Fibroblast of lung (primary cell): ENCODE results near the gene LCA5L. TPM values are rescaled to one million over a fixed set of nuclear protein-coding genes. Genes with fewer than 3 reads are reported as not detected.

Experiments used
- DNase-seq, 2 donors: peaks; one replicate each; pipeline versions ENCODE4 v3.0.0 to v3.0.0-alpha.2; 2010; ENCODE audit warnings: low read depth in 2 of 2
- H2AFZ ChIP-seq: 2 replicates; pipeline ENCODE4 v1.5.1; 2012; ENCODE audit warnings: low read length, control low read depth, inconsistent platforms
- H3K27ac ChIP-seq: 2 replicates; pipeline ENCODE4 v1.5.1; 2011; ENCODE audit warnings: low read length, control low read depth; ENCODE audit not compliant: insufficient read depth
- H3K27me3 ChIP-seq: 2 replicates; pipeline ENCODE4 v1.5.1; 2011; ENCODE audit warnings: mild to moderate bottlenecking, low read length; ENCODE audit not compliant: control insufficient read depth, insufficient read depth
- H3K36me3 ChIP-seq: 2 replicates; pipeline ENCODE4 v1.5.1; 2011; ENCODE audit warnings: low read length; ENCODE audit not compliant: control insufficient read depth, insufficient read depth
- H3K4me1 ChIP-seq: 2 replicates; pipeline ENCODE4 v1.5.1; 2011; ENCODE audit warnings: low read length; ENCODE audit not compliant: control insufficient read depth, insufficient read depth; ENCODE audit errors: extremely low read depth
- H3K4me2 ChIP-seq: 2 replicates; pipeline ENCODE4 v1.5.1; 2011; ENCODE audit warnings: low read length, control low read depth; ENCODE audit not compliant: insufficient read depth; ENCODE audit errors: extremely low read depth
- H3K4me3 ChIP-seq, 4 experiments: fragments of 200-600 bp in 1 of 4; sonication (generic) in 1 of 4; replicated peaks in 1 of 4; 2 replicates each; pipeline ENCODE4 v1.5.1; 2011 to 2016; ENCODE audit warnings: low read length in 4 of 4, low read depth in 3 of 4, mild to moderate bottlenecking in 3 of 4, control low read depth in 2 of 4, inconsistent platforms in 1 of 4, mixed read lengths in 1 of 4; ENCODE audit not compliant: insufficient read depth in 1 of 4; ENCODE audit errors: control extremely low read depth in 1 of 4
- H3K79me2 ChIP-seq: 2 replicates; pipeline ENCODE4 v1.5.1; 2012; ENCODE audit warnings: mild to moderate bottlenecking, low read length, inconsistent platforms; ENCODE audit not compliant: control insufficient read depth, insufficient read depth
- H3K9ac ChIP-seq: 2 replicates; pipeline ENCODE4 v1.5.1; 2011; ENCODE audit warnings: mild to moderate bottlenecking, low read length, control low read depth; ENCODE audit not compliant: insufficient read depth
- H3K9me3 ChIP-seq: 2 replicates; pipeline ENCODE4 v1.5.1; 2012; ENCODE audit warnings: low read depth, low read length; ENCODE audit not compliant: control insufficient read depth, insufficient read depth
- H4K20me1 ChIP-seq: 2 replicates; pipeline ENCODE4 v1.5.1; 2011; ENCODE audit warnings: low read length; ENCODE audit not compliant: control insufficient read depth, insufficient read depth; ENCODE audit errors: extremely low read depth
- EZH2 ChIP-seq: IDR thresholded peaks from 2 replicates; pipeline ENCODE4 v1.5.1; 2012; ENCODE audit warnings: low read length, control low read depth, mild to moderate bottlenecking; ENCODE audit errors: missing control alignments
- polyA minus RNA-seq: library from RNA; depleted of rRNA, polyadenylated mRNA; stranded (reverse); fragments of >200 nt; gene quantifications from 2 replicates; pipeline ENCODE4 v1.2.3, GENCODE V29; 2011; ENCODE audit warnings: low replicate concordance
- polyA plus RNA-seq, 2 donors: library from polyadenylated mRNA; depleted of rRNA in 1 of 2; stranded (reverse) in 1 of 2; unstranded in 1 of 2; fragments of >200 nt; gene quantifications; 2 replicates each; pipeline ENCODE4 v1.2.1, GENCODE V29; 2011 to 2012; ENCODE audit warnings: missing spikeins in 1 of 2
- total RNA-seq: library from RNA; depleted of rRNA; stranded (reverse); fragments of >200 nt; gene quantifications from 2 replicates; pipeline ENCODE4 v1.2.1, GENCODE V29; 2014
- TF ChIP-seq, protein P1 (sequence below), 2 donors: IDR thresholded peaks in 1 of 2; conservative IDR thresholded peaks in 1 of 2; 1 replicate in 1 of 2; 2 replicates in 1 of 2; pipeline ENCODE4 v1.5.1; 2011 to 2012; ENCODE audit warnings: low read length in 2 of 2, control low read depth in 1 of 2, inconsistent platforms in 1 of 2, low read depth in 1 of 2, mild to moderate bottlenecking in 1 of 2

LCA5L gene
- total RNA-seq, result 0.51 and 0.66 TPM in 2 replicates
- 0.38 and 1.0 TPM in 2 replicates for polyA plus RNA-seq
- polyA plus RNA-seq (2012), result 0.46 and 0.76 TPM in 2 replicates
- polyA minus RNA-seq, result 0.94 TPM in 1 of 2 replicates, not detected in the other

- Histone ChIP-seq H3K4me1 (peaks cover 3% of the 10 kb centered on the region), H3K9me3 (no peaks in the 10 kb centered on the region), H3K9ac (peak within 1 kb of the TSS; percentile 85), H3K27ac (peak within 1 kb of the TSS; percentile 75), H3K36me3 (no peaks in the 10 kb centered on the region), H3K27me3 (peaks cover 4% of the 10 kb centered on the region), H4K20me1 (no peaks in the 10 kb centered on the region), H3K4me2 (peak within 1 kb of the TSS; percentile 94), H3K4me3 (peak within 1 kb of the TSS; percentile 76 to 90 (median 79)), H2AFZ (peak within 1 kb of the TSS; percentile 95), H3K79me2 (no peaks in the 10 kb centered on the region)
- no peak for TF ChIP-seq EZH2
- TF ChIP-seq, protein P1, sequence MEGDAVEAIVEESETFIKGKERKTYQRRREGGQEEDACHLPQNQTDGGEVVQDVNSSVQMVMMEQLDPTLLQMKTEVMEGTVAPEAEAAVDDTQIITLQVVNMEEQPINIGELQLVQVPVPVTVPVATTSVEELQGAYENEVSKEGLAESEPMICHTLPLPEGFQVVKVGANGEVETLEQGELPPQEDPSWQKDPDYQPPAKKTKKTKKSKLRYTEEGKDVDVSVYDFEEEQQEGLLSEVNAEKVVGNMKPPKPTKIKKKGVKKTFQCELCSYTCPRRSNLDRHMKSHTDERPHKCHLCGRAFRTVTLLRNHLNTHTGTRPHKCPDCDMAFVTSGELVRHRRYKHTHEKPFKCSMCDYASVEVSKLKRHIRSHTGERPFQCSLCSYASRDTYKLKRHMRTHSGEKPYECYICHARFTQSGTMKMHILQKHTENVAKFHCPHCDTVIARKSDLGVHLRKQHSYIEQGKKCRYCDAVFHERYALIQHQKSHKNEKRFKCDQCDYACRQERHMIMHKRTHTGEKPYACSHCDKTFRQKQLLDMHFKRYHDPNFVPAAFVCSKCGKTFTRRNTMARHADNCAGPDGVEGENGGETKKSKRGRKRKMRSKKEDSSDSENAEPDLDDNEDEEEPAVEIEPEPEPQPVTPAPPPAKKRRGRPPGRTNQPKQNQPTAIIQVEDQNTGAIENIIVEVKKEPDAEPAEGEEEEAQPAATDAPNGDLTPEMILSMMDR (conservative IDR thresholded peaks at IDR 0.05 in 1 of 2, IDR thresholded peaks at IDR 0.05 in 1 of 2; ENCODE audit: low read depth in 1 of 2, low read length in 2 of 2), result peak in 1 of 2 donors; percentile 24
- peak; percentile 84 to 86 for DNase-seq
These were observed at the start of gene LCA5L for GRCh38 chr21:39445321-39446269. TSS of gene LCA5L (minus strand) at chr21:39445778. CDS start at chr21:39428493, 17,285 bp downstream.

GRCh38 chr21:39489380-39489924, 43.9 kb upstream of the LCA5L start:
- Histone ChIP-seq H3K27ac (no peak overlapping the region), H3K36me3 (no peaks in the 10 kb centered on the region), H3K9me3 (no peaks in the 10 kb centered on the region), H3K4me2 (no peak overlapping the region), H3K27me3 (no peaks in the 10 kb centered on the region), H3K4me3 (no peak overlapping the region), H3K9ac (no peak overlapping the region), H3K79me2 (no peaks in the 10 kb centered on the region), H2AFZ (no peak overlapping the region), H4K20me1 (no peaks in the 10 kb centered on the region), H3K4me1 (no peaks in the 10 kb centered on the region)
- DNase-seq, result no peak
- TF ChIP-seq, protein P1 (conservative IDR thresholded peaks at IDR 0.05 in 1 of 2, IDR thresholded peaks at IDR 0.05 in 1 of 2; ENCODE audit: low read depth in 1 of 2, low read length in 2 of 2), result no peak
- TF ChIP-seq EZH2, result no peak

DNA sequence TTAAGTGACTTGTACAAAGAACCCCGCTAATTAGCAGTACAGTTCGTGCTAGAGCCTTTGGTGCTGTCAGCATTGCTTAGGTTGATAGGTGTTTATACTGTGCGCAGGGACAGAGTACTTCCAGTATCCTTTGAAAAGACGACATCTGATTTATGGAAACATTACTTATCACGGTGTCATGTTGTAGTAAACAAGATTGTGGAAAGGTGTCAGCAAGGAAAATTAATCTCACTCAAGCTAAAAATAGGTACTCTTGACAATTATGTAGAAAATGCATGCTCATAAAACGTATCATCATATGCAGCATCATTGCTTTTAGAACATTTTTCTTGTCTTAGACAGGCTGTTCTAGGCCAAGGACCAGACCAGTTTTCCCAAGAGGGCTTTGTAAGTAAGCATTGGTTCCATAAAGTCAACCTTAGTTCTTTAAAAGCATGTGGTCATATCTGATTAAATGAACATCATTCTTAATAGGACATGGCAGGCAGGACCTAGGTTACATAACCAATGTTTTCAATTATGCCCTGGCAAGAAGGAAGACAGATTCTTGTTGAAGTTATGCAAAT, 39.2 kb upstream of the LCA5L start:
- H3K27ac ChIP-seq, result no peak overlapping the region
- no peak overlapping the region for H3K4me3 ChIP-seq
- H3K79me2 ChIP-seq, result no peaks in the 10 kb centered on the region
- no peaks in the 10 kb centered on the region for H3K36me3 ChIP-seq
- H2AFZ ChIP-seq, result no peak overlapping the region
- DNase-seq, result peak in 1 of 2 donors; percentile 17
- H3K9me3 ChIP-seq, result no peaks in the 10 kb centered on the region
- H3K4me1 ChIP-seq, result no peaks in the 10 kb centered on the region
- H3K27me3 ChIP-seq, result no peaks in the 10 kb centered on the region
- H3K9ac ChIP-seq, result no peak overlapping the region
- no peak for TF ChIP-seq EZH2
- TF ChIP-seq, protein P1 (conservative IDR thresholded peaks at IDR 0.05 in 1 of 2, IDR thresholded peaks at IDR 0.05 in 1 of 2; ENCODE audit: low read depth in 1 of 2, low read length in 2 of 2), result no peak
- H3K4me2 ChIP-seq, result no peak overlapping the region
- H4K20me1 ChIP-seq, result no peaks in the 10 kb centered on the region
